NK-92 (cell line): Measurements from ENCODE around the gene FCER2.

ENCODE experiments used
- DNase-seq: peaks from one replicate; lab custom pipeline; 2025; ENCODE audit not compliant: unreplicated experiment; lab: John Stamatoyannopoulos, UW

Gene FCER2

GRCh38 chr19:7678971-7679751, 22.8 kb downstream of the FCER2 start:
- DNase-seq: no peak

- no peak for DNase-seq
These were observed 24.1 kb downstream of the FCER2 start for GRCh38 chr19:7677669-7678311.

DNA sequence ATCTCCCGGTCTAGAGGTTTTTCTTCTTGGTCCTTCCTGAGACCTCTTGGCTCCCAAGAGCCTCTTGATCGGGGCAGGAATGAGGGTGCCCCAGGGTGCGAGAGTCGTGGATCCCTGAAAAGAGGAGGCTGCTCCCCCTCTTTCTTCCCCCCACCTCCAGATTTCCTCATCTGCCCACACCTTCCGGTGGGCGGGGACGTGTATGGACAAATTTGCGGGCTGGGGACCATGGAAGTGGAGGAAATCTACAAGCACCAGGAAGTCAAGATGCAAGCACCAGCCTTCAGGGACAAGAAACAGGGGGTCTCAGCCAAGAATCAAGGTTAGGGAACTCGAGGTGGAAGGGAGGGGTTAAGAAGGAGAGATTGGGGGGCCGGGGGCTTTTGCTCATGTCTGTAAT, 25.1 kb downstream of the FCER2 start, which contains the start of gene MCEMP1:
Gene MCEMP1 (plus strand): TSS at position 237 of the 400 bp plus-strand sequence. CDS start 31 bp downstream, at position 268.
- no peak for DNase-seq

DNA sequence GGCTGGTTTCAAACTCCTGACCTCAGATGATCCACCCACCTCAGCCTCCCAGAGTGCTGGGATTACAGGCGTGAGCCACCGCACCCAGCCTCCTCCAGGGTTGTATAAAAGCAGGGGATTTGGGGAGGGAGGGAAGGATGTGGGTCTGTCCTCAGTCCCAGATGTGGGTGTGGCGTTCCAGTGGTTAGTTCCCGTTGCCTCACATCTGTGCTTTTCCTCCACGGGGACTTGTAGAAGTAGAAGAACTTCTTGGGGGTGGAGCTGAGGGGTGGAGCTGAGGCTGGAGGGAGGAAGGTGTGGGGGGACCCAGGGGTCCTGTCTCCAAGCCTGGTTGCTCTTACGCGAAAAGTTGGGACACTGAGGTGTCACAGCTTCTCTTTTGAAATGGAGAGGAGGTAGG, 25.6 kb downstream of the FCER2 start:
- DNase-seq: no peak

DNA sequence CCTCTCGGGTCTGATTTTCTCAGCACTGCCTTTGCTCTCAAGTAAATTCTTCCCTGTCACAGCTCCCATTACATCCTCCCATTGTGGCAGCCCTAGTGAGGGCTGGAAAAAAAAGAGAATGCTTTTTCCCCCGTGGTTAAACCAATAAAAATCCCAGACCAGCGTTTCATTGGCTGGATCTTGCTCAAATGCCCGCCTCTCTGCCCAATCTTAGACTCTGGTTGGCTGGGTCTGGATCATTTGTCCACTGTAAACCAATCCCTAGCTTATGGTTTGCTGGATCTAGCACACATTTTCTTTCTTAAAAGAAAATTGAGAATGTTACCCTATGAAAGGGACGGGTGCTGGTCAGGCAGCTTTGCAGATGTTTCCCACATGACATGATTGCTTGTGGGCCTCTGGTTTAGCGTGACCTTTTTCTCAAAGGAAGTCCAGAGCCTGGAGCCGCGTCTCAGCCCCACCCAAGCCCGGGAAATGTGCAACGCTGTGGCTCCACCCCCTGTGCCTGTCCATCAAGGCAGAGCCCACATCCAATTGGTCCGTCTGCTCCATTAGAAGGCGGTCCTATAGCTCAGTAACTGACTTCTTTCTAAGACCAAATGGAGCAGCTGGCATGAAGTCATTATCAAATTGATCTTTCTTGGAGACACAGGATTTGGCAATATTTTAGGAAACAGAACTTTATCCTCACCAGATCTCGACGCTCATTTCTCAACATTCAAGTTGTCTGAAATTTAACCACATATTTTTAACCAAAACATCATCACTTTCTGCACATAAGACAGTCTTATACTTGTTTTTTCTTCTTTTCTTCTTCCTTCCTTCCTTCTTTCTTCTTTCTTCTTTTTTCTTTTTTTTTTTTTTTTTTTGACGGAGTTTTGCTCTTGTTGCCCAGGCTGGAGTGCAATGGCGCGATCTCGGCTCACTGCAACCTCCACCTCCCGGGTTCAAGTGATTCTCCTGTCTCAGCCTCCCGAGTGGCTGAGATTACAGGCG, 27.6 kb downstream of the FCER2 start:
- DNase-seq: no peak

GRCh38 chr19:7672522-7672921, 29.4 kb downstream of the FCER2 start:
- no peak for DNase-seq

- DNase-seq: no peak
These were observed 31.1 kb downstream of the FCER2 start for GRCh38 chr19:7670790-7671189.

GRCh38 chr19:7670150-7670783, 31.7 kb downstream of the FCER2 start:
- DNase-seq: no peak

- DNase-seq: no peak
These were observed 32.3 kb downstream of the FCER2 start for GRCh38 chr19:7669641-7670040.

- no peak for DNase-seq
These were observed 33.1 kb downstream of the FCER2 start, which contains the start of gene RETN for GRCh38 chr19:7668842-7669241. RETN (plus strand) TSS chr19:7669049; CDS start chr19:7669327, 278 bp downstream.

GRCh38 chr19:7665076-7665475, 36.9 kb downstream of the FCER2 start:
- DNase-seq: no peak

GRCh38 chr19:7663706-7664105, 38.2 kb downstream of the FCER2 start:
- no peak for DNase-seq

DNA sequence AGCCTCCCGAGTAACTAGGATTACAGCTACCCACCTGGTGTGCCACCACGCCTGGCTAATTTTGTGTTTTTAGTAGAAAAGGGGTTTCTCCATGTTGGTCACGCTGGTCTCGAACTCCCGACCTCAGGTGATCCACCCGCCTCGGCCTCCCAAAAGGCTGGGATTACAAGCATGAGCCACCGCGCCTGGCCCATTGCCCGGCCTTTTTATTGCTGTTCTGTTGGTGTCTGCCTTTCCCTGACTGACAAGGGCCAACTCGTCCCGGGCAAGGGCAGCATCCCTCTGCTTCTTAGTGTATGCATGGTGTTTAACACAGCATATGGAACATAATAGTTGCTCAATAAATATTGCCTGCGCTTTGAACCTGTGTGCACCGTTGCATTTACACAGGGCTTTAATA, 39.3 kb downstream of the FCER2 start:
- no peak for DNase-seq

GRCh38 chr19:7661744-7662538, 40.0 kb downstream of the FCER2 start:
- no peak for DNase-seq

- no peak for DNase-seq
These were observed 43.7 kb downstream of the FCER2 start for GRCh38 chr19:7658219-7658686.

GRCh38 chr19:7657131-7657751, 44.7 kb downstream of the FCER2 start:
- DNase-seq: no peak

DNA sequence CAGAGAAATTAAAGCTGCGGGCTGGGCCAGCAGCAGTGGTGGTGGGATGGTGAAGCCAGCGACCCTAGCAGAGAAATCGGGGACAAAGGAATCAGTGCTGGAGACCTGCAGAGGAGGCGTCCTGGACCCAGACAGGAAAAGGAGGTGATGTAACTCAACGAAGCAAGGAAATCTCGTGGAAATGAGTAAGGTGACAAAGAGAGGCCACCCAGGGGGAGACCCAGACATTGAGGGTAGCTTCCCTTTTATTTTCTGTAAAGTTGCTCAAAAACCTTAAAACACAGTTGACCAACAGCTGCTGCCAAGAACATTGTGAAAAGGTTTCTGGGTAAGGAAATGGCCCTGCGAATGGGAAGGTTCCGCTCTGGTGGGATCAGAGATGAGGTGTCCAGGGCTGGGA, 46.4 kb downstream of the FCER2 start:
- no peak for DNase-seq

DNA sequence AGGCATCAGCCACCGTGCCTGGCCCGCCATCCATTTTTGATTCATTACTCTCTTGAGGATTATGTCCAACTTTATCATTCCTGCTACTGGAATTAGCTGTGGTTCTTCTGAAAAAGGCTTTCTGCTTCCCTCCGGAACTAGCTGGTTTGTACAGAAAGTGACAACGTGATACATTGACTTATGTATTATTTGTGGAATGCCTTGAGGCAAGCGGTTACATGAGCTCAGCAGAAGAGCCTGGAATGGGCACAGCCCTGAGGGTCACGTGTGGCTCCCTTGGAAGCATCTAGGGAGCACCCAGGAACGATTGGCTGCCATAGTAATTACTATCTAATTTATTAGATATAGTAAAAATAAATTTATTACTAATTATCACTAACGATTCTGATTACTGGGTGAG, 47.5 kb downstream of the FCER2 start:
- DNase-seq: no peak

GRCh38 chr19:7652061-7652641, 49.8 kb downstream of the FCER2 start:
- DNase-seq: no peak
